ENCODE data around the gene UBB. TPM values are rescaled to one million over a fixed set of nuclear protein-coding genes. Genes with fewer than 3 reads are reported as not detected.
"Not testable (repeated sequence)": the region's sequence is repeated elsewhere in the genome, so short reads cannot be mapped to it uniquely, and the experiment has no call there.

The UBB gene
- total RNA-seq, 1 donor from 2014 or later = 625 TPM

DNA sequence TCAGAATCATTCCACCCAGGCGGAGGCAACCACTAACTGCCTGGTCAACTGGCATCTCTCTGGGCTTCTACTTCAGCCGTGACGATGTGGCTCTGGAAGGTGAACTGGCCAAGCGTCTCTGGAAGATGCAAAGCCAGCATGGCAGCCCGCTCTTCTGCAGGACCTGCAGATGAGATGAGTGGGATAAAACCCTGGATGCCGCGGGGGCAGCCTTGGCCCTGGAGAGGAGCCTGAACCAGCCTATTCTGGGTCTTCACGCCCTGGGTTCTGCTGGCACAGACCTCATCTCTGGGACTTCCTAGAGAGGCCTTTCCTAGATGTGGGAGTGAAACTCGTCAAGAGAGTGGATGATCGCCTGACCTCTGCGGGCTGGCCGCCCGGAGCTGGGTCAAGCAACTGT lies 10.6 kb downstream of the UBB start:
- Histone ChIP-seq H3K9me3 (no peaks in the 10 kb centered on the region), H3K4me3 (no peak overlapping the region), H3K36me3 (no peaks in the 10 kb centered on the region), H3K4me1 (peaks cover 4% of the 10 kb centered on the region), H3K27me3 (no peaks in the 10 kb centered on the region), H3K27ac (no peak overlapping the region)
- DNase-seq (ENCODE audit: extremely low spot score in 2 of 2) = no peak
- intact Hi-C loops (cut with DNase I) = no loop called here
- TF ChIP-seq POLR2AphosphoS5 (IDR thresholded peaks at IDR 0.05; ENCODE audit: insufficient read depth in 1 of 2, low read depth in 1 of 2) = no peak
- no peak for TF ChIP-seq POLR2A (IDR thresholded peaks at IDR 0.05)
- TF ChIP-seq, protein P1, sequence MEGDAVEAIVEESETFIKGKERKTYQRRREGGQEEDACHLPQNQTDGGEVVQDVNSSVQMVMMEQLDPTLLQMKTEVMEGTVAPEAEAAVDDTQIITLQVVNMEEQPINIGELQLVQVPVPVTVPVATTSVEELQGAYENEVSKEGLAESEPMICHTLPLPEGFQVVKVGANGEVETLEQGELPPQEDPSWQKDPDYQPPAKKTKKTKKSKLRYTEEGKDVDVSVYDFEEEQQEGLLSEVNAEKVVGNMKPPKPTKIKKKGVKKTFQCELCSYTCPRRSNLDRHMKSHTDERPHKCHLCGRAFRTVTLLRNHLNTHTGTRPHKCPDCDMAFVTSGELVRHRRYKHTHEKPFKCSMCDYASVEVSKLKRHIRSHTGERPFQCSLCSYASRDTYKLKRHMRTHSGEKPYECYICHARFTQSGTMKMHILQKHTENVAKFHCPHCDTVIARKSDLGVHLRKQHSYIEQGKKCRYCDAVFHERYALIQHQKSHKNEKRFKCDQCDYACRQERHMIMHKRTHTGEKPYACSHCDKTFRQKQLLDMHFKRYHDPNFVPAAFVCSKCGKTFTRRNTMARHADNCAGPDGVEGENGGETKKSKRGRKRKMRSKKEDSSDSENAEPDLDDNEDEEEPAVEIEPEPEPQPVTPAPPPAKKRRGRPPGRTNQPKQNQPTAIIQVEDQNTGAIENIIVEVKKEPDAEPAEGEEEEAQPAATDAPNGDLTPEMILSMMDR (IDR thresholded peaks at IDR 0.05) = no peak

DNA sequence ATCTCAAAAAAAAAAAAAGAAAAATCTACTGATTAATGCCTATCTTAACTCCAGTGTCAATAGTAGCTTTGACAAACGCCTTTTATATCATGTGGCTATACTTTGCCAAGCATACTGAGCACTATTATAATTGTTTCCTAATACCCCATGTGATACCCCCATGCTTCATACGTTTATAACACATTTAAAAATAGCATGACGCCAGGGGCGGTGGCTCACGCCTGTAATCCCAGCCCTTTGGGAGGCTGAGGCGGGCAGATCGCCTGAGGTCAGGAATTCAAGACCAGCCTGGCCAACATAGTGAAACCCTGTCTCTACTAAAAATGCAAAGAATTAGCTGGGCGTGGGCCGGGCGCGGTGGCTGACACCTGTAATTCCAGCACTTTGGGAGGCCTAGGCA lies 11.6 kb downstream of the UBB start:
- DNase-seq (ENCODE audit: extremely low spot score in 2 of 2); H3K4me3 ChIP-seq; H3K36me3 ChIP-seq; H3K9me3 ChIP-seq; intact Hi-C loops (cut with DNase I); H3K27me3 ChIP-seq; H3K4me1 ChIP-seq; H3K27ac ChIP-seq: not testable (repeated sequence)

DNA sequence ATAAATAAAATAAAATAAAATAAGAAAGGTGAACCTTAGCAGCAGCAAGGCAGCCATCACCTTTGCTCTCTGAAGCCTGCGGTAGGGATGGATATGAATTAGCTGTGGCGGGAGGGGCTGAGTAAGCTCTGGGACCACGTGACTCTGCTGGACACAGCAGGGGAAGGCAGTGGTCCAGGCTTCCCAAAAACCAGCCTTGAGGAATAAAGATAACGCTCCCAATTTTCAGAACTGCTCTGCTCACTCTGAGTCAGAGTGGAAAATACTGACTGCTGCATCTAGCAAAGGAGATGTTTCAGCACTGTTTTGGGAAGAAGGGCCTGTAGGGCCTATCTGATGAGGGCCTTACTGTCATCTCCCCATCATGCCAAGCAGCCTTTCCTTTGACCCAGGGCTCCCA lies 15.0 kb downstream of the UBB start:
- H3K27ac ChIP-seq = peak overlapping the region; percentile 73
- H3K9me3 ChIP-seq; DNase-seq (ENCODE audit: extremely low spot score in 2 of 2); H3K4me1 ChIP-seq; H3K4me3 ChIP-seq; intact Hi-C loops (cut with DNase I); H3K27me3 ChIP-seq; H3K36me3 ChIP-seq: not testable (repeated sequence)

DNA sequence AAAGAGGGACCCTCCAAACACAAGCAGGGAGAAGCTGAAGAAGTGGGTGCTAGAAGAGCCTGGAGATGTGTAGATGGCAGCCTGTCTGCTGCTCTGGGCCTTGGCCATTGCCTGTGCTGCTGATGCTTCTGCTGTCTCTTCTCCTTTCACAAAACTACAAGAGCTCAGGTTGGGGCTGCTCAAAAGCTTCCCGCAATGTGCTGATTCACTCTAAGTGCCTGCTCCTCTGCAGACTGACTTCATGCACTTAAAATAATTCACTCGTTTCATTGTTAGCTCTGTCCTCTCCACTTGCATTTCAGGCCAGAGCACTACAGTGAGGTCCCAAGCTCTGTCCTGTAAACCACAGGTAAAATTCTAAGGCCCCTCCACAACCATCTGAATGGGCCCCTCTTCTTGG lies 15.8 kb downstream of the UBB start:
- H3K4me1 ChIP-seq; H3K27ac ChIP-seq; H3K27me3 ChIP-seq; H3K36me3 ChIP-seq; DNase-seq (ENCODE audit: extremely low spot score in 2 of 2); H3K4me3 ChIP-seq; H3K9me3 ChIP-seq; intact Hi-C loops (cut with DNase I): not testable (repeated sequence)

DNA sequence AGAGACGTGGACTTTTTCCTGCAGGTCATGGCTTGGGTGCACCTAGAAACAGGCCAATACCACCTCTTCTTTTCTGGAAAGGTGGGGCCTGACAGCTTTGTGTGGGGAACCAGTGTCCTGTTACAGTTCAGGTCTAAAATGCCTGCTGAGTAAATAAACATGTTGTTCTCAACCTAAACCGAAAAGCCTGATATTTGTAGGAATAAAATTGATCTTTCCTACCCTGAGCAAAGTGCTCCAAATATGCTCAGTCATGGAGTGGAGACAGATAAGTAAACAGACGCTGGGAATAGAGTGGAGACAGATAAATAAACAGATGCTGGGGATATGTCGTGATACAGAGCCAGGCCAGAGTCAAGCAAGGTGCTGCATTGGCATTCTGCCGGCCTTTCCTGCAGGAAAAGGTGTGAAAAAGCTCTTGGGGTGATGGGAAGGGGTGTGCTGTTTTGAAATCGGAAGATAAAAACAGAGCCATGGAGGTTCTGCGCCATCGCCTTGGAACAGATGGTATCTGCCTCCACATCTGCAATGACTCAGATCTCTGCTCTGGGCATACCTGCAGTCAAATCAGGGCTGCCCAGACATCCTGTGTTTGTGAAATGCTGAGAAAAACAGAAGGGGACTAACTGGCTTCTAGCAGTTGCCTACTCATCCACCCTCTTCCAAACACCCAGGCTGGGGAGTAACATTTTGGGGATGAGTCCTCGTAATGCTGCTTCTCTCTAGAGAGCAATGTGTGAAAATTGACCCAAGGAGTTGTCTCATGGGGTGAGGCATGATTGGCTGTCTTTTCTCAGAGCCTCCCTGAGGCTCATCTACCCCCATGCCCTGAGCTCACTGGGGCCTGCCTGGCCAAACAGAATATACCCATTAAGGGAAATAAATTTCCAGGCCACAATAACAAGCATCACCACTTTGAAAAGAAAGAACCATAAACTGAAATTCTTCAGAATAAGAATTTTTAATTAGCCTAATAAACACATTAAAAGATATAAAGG lies 17.7 kb downstream of the UBB start:
- Histone ChIP-seq H3K9me3 (no peaks in the 10 kb centered on the region), H3K27me3 (no peaks in the 10 kb centered on the region), H3K27ac (no peak overlapping the region), H3K4me1 (no peaks in the 10 kb centered on the region), H3K4me3 (no peak overlapping the region), H3K36me3 (no peaks in the 10 kb centered on the region)
- TF ChIP-seq, protein P1 (IDR thresholded peaks at IDR 0.05) = no peak
- TF ChIP-seq POLR2AphosphoS5 (IDR thresholded peaks at IDR 0.05; ENCODE audit: insufficient read depth in 1 of 2, low read depth in 1 of 2) (no peak), POLR2A (IDR thresholded peaks at IDR 0.05) (no peak)
- intact Hi-C loops (cut with DNase I) = no loop called here
- no peak for DNase-seq (ENCODE audit: extremely low spot score in 2 of 2)

DNA sequence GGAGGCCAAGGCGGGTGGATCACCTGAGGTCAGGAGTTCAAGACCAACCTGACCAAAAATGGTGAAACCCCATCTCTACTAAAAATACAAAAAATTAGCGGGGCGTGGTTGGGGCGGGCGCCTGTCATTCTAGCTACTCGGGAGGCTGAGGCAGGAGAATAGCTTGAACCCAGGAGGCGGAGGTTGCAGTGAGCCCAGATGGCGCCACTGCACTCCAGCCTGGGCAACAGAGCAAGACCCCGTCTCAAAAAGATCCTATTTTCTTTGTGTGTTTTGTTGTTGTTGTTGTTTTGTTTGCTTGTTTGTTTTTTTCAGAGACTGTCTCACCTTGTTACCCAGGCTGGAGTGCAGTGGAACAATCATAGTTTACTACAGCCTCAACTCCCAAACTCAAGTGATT lies 23.0 kb downstream of the UBB start:
- intact Hi-C loops (cut with DNase I); H3K4me3 ChIP-seq; H3K9me3 ChIP-seq; H3K27ac ChIP-seq; H3K36me3 ChIP-seq; DNase-seq (ENCODE audit: extremely low spot score in 2 of 2); H3K27me3 ChIP-seq: not testable (repeated sequence)
- H3K4me1 ChIP-seq = peaks cover 21% of the 10 kb centered on the region

DNA sequence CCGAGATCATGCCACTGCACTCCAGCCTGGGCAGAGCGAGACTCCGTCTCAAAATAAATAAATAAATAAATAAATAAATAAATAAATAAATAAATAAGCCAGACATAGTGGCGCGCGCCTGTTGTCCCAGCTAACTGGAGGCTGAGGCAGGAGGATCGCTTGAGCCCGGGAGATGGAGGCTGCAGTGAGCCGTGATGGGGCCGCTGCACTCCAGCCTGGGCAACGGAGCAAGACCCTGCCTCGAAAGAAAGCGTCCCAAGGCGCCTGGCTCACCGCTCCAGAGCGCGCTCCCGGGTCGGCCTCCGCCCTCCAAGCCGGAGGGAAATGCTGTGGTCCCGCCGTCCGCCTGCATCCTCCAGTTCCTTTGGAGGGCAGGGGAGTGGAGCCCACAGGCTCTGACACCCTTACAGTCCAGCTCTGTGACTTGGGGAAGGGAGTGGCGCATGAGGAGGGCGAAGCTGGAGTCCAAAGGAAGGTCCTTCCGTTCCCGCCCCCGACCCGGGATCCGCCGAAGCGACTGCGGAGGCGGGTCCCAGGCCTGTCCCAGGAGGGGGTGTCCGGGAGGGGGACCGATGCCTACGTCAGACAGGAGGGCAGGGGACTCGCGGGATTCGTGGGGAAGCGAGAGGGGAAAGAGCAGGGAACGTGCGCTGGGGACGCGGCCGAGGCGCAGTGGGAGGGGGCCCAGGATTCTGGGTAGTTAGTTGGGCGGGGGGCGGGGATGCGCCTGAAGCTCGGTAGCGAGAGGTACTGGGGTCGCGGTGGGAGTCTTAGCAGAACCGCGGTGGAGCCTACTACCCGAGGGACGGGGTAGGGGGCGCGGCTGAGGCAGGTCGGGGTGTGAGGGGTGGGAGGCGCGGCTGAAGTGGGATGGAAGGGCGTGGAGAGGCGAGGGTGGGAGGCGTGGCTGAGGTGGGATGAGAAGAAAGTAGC lies 26.1 kb downstream of the UBB start:
- intact Hi-C loops (cut with DNase I) = no loop called here
- Histone ChIP-seq H3K4me3 (peak overlapping the region; percentile 68), H3K27me3 (no peaks in the 10 kb centered on the region), H3K4me1 (peaks cover 21% of the 10 kb centered on the region), H3K9me3 (no peaks in the 10 kb centered on the region), H3K36me3 (no peaks in the 10 kb centered on the region), H3K27ac (peak overlapping the region; percentile 94)
- no peak for DNase-seq (ENCODE audit: extremely low spot score in 2 of 2)
- TF ChIP-seq, protein P1 (IDR thresholded peaks at IDR 0.05) = no peak
- peak in 1 of 2 donors; percentile 72 for TF ChIP-seq POLR2AphosphoS5 (IDR thresholded peaks at IDR 0.05; ENCODE audit: insufficient read depth in 1 of 2, low read depth in 1 of 2)
- TF ChIP-seq POLR2A (IDR thresholded peaks at IDR 0.05) = peak in 1 of 2 donors; percentile 5

Data from vagina (tissue), 2 donors.